Heart left ventricle (tissue), 16 donors: ENCODE results near the gene PLSCR5. TPM values are rescaled to one million over a fixed set of nuclear protein-coding genes. Genes with fewer than 3 reads are reported as not detected.

Experiments
- ATAC-seq, 4 donors: fragments of 200-7000 bp; cut with Tn5 transposase; one replicate each; pipeline ENCODE4 v1.9.1; 2020 to 2022; ENCODE audit warnings: moderate library complexity in 4 of 4, mild to moderate bottlenecking in 3 of 4, moderate number of reproducible peaks in 1 of 4
- DNase-seq, 5 donors: peaks; one replicate each; pipeline ENCODE4 v3.0.0-alpha.2; 2020
- H3K27ac ChIP-seq, 12 donors: fragments of 200-600 bp; sonication (generic) in 4 of 12; one replicate each; pipeline versions ENCODE4 v1.5.0 to v1.8.0; 2016 to 2022; ENCODE audit warnings: mild to moderate bottlenecking in 2 of 12
- H3K27me3 ChIP-seq, 9 donors: fragments of 200-600 bp; sonication (generic) in 2 of 9; one replicate each; pipeline versions ENCODE4 v1.5.1 to v1.8.0; 2016 to 2022; ENCODE audit warnings: mild to moderate bottlenecking in 3 of 9
- H3K36me3 ChIP-seq, 9 donors: fragments of 200-600 bp; sonication (generic) in 2 of 9; one replicate each; pipeline versions ENCODE4 v1.5.0 to v1.8.0; 2018 to 2022; ENCODE audit warnings: mild to moderate bottlenecking in 2 of 9
- H3K4me1 ChIP-seq, 12 donors: fragments of 200-600 bp; sonication (generic) in 4 of 12; one replicate each; pipeline versions ENCODE4 v1.5.0 to v1.8.0; 2016 to 2022; ENCODE audit warnings: mild to moderate bottlenecking in 3 of 12
- H3K4me3 ChIP-seq, 12 donors: fragments of 200-600 bp; sonication (generic) in 4 of 12; one replicate each; pipeline versions ENCODE4 v1.5.0 to v1.8.0; 2017 to 2022; ENCODE audit warnings: mild to moderate bottlenecking in 9 of 12, moderate library complexity in 4 of 12
- H3K9me3 ChIP-seq, 12 donors: fragments of 200-600 bp; sonication (generic) in 4 of 12; one replicate each; pipeline versions ENCODE4 v1.5.0 to v1.8.0; 2016 to 2022; ENCODE audit warnings: mild to moderate bottlenecking in 1 of 12
- CTCF ChIP-seq, 12 donors: fragments of 200-600 bp; sonication (generic) in 4 of 12; IDR thresholded peaks; one replicate each; pipeline versions ENCODE4 v1.5.0 to v1.8.0; 2018 to 2022; ENCODE audit warnings: antibody characterized with exemption in 12 of 12, mild to moderate bottlenecking in 5 of 12
- POLR2A ChIP-seq, 2 donors: fragments of 450-650 bp; IDR thresholded peaks; one replicate each; pipeline ENCODE4 v1.6.1; 2017; ENCODE audit warnings: antibody characterized with exemption in 2 of 2, mild to moderate bottlenecking in 2 of 2, moderate library complexity in 2 of 2
- WGBS, 4 donors: extraction: QIAGEN DNeasy Blood & Tissue Kit in 2 of 4; methylation state at CpG; one replicate each; pipeline versions ENCODE4 v1.1.5 to v1.1.7; 2013 to 2018; 5-methylcytosine and 5-hydroxymethylcytosine counted together
- intact Hi-C, 10 donors: fragments of 100-400 bp; cut with DNase I; formaldehyde crosslinking; loops; one replicate each; pipeline versions ENCODE4 v1.11.1 to v1.14.2; 2022
- polyA plus RNA-seq, 2 donors: library from polyadenylated mRNA; stranded (reverse); fragments of 200-250 nt; gene quantifications; one replicate each; pipeline ENCODE4 v1.2.3, GENCODE V29; 2013
- total RNA-seq, 9 donors: library from RNA; depleted of rRNA in 2 of 9; stranded (reverse); fragments of >200 nt in 2 of 9; fragmentation: NEBNext Ultra II Directional in 3 of 9; extraction: Animal tissue kit (Norgen Biotek cat#: 25700) in 3 of 9; gene quantifications; one replicate each; pipeline versions ENCODE4 v1.1.0 to v1.2.4, GENCODE V29; 2016 to 2023
- donor health status: ischemic (EF 13 %, LVEDD 7.1; RV severe dilation, severe dysfunction).
- donor health status: healthy with polysubstance abuse.
- donor health status: DM: no; HTN: yes; CAD: no.
- donor health status: DM: no; HTN: no; CAD: no.
- donor health status: ischemic (EF 25% LVEDD 6.9; RV normal size, moderate dysfunction).
- donor health status: ischemic (EF 25% LVEDD 5.7; RV mildly dilated, moderate dysfunction).
- donor health status: healthy.
- donor health status: DM: yes; HTN: yes; CAD: no.
- donor health status: ischemic (EF 35%, LVEDD 5.7; RV mildly dilated, moderate dysfunction).
- donor health status: nonischemic (EF 11% LVEDD 7.7; RV severe dilation, severe dysfunction).
- donor health status: DM: yes; HTN: yes; CAD: no.
- donor health status: PGD.
- donor health status: ischemic (EF 29% LVEDD 5.4; RV normal size, mild dysfunction).
- donor health status: nonischemic (EF 23%, LVEDD 6.1; RV moderate dilation, normal function).

The PLSCR5 gene
- total and polyA plus RNA-seq, 11 donors = not detected

- no peak for ATAC-seq
- 0 to 50% (median 34%) methylated on average over 1 of the region's 1 CpG for WGBS, 4 donors
- DNase-seq = no peak
- H3K27me3 ChIP-seq = peaks cover 0 to 2% (median 0%) of the 10 kb centered on the region in 9 donors
- H3K9me3 ChIP-seq = no peaks in the 10 kb centered on the region
- H3K4me1 ChIP-seq = peaks cover 0 to 80% (median 27%) of the 10 kb centered on the region in 12 donors
- TF ChIP-seq CTCF (IDR thresholded peaks at IDR 0.05) = no peak
- TF ChIP-seq POLR2A (IDR thresholded peaks at IDR 0.05) = no peak
- intact Hi-C loops = loop anchor here in 4 of 10 donors (5.0 kb wide), 1 partner anchor 33 kb away; no protein-coding TSS in a partner anchor
- peaks cover 0 to 29% (median 0%) of the 10 kb centered on the region in 9 donors for H3K36me3 ChIP-seq
- H3K27ac ChIP-seq = peak overlapping the region in 5 of 12 donors; percentile 2 to 99 (median 12)
- H3K4me3 ChIP-seq = peak overlapping the region in 2 of 12 donors; percentile 76 to 92
Measured at GRCh38 chr3:146540236-146540635, 64.9 kb downstream of the PLSCR5 start.

- intact Hi-C loops = no loop called here
- DNase-seq = no peak
- Histone ChIP-seq H3K4me1 (peaks cover 0 to 79% (median 25%) of the 10 kb centered on the region in 12 donors), H3K9me3 (no peaks in the 10 kb centered on the region), H3K27ac (peak overlapping the region in 3 of 12 donors; percentile 7 to 99 (median 11)), H3K36me3 (peaks cover 0 to 32% (median 0%) of the 10 kb centered on the region in 9 donors), H3K4me3 (peak overlapping the region in 1 of 12 donors; percentile 76), H3K27me3 (no peaks in the 10 kb centered on the region)
- ATAC-seq = no peak
- WGBS, 4 donors = 33 to 47% (median 45%) methylated on average over 3 of the region's 3 CpGs
- TF ChIP-seq CTCF (IDR thresholded peaks at IDR 0.05) = no peak
- no peak for TF ChIP-seq POLR2A (IDR thresholded peaks at IDR 0.05)
Measured at GRCh38 chr3:146539315-146539714, 65.8 kb downstream of the PLSCR5 start.

- Histone ChIP-seq H3K36me3 (peaks cover 0 to 49% (median 9%) of the 10 kb centered on the region in 9 donors), H3K27ac (peak overlapping the region in 2 of 12 donors; percentile 18 to 39), H3K4me3 (no peak overlapping the region), H3K27me3 (no peaks in the 10 kb centered on the region), H3K9me3 (no peaks in the 10 kb centered on the region), H3K4me1 (peaks cover 0 to 82% (median 25%) of the 10 kb centered on the region in 12 donors)
- ATAC-seq = no peak
- DNase-seq = no peak
- 60 to 80% (median 72%) methylated on average over 3 of the region's 3 CpGs for WGBS, 4 donors
- no peak for TF ChIP-seq CTCF (IDR thresholded peaks at IDR 0.05)
- intact Hi-C loops = no loop called here
Measured at GRCh38 chr3:146537603-146538002, 67.5 kb downstream of the PLSCR5 start.

- intact Hi-C loops = no loop called here
- ATAC-seq (peak in 3 of 4 donors; percentile 56 to 70 (median 58)), DNase-seq (no peak)
- Histone ChIP-seq H3K4me3 (no peak overlapping the region), H3K4me1 (peaks cover 0 to 75% (median 21%) of the 10 kb centered on the region in 12 donors), H3K36me3 (peaks cover 0 to 58% (median 16%) of the 10 kb centered on the region in 9 donors), H3K9me3 (no peaks in the 10 kb centered on the region), H3K27ac (peak overlapping the region in 10 of 12 donors; percentile 24 to 63 (median 42)), H3K27me3 (no peaks in the 10 kb centered on the region)
- TF ChIP-seq CTCF (IDR thresholded peaks at IDR 0.05) = no peak
- no peak for TF ChIP-seq POLR2A (IDR thresholded peaks at IDR 0.05)
Measured at GRCh38 chr3:146536681-146537080, 68.5 kb downstream of the PLSCR5 start.

Other genes with a start within 250 kb of the PLSCR5 start
- gene PLSCR2, start 135.8 kb downstream of the PLSCR5 start, total RNA-seq = not detected
- not detected for gene PLSCR2, start 135.8 kb downstream of the PLSCR5 start, polyA plus RNA-seq
- gene PLSCR1, start 60.7 kb downstream of the PLSCR5 start, total RNA-seq = 100 to 1,000 TPM in 1 of 9 donors, 10 to 100 TPM in 8; 17.4 to 113 (median 35.7) TPM
- 10 to 100 TPM in 1 of 2 donors, 1 to 10 TPM in 1; 6.9 to 23.0 TPM for gene PLSCR1, start 60.7 kb downstream of the PLSCR5 start, polyA plus RNA-seq